ENCODE results near the gene GDPD5. TPM values are rescaled to one million over a fixed set of nuclear protein-coding genes. Genes with fewer than 3 reads are reported as not detected.

Gene GDPD5
- total RNA-seq, 4 donors from 2014 or later = 9.6 to 52.9 (median 28.2) TPM

GRCh38 chr11:75424396-75424795, 101.3 kb downstream of the GDPD5 start:
- no peaks in the 10 kb centered on the region for H3K36me3 ChIP-seq
- DNase-seq = no peak
- H3K27me3 ChIP-seq = peaks cover 0 to 7% of the 10 kb centered on the region in 2 donors
- H3K4me3 ChIP-seq = no peak overlapping the region
- intact Hi-C loops (cut with DNase I; ENCODE audit: low total_unique reads) = no loop called here
- TF ChIP-seq CTCF (IDR thresholded peaks at IDR 0.05) (no peak), POLR2A (IDR thresholded peaks at IDR 0.05) (no peak)
- no peak overlapping the region for H3K27ac ChIP-seq
- no peaks in the 10 kb centered on the region for H3K9me3 ChIP-seq
- H3K4me1 ChIP-seq = no peaks in the 10 kb centered on the region

GRCh38 chr11:75423721-75424120, 102.0 kb downstream of the GDPD5 start:
- Histone ChIP-seq H3K27me3 (peaks cover 0 to under 1% of the 10 kb centered on the region in 2 donors), H3K9me3 (no peaks in the 10 kb centered on the region), H3K4me1 (no peaks in the 10 kb centered on the region), H3K36me3 (no peaks in the 10 kb centered on the region), H3K4me3 (no peak overlapping the region), H3K27ac (no peak overlapping the region)
- TF ChIP-seq CTCF (IDR thresholded peaks at IDR 0.05) (no peak), POLR2A (IDR thresholded peaks at IDR 0.05) (no peak)
- DNase-seq = no peak
- intact Hi-C loops (cut with DNase I; ENCODE audit: low total_unique reads) = no loop called here

GRCh38 chr11:75422248-75423231, 103.2 kb downstream of the GDPD5 start:
- no peak for DNase-seq

GRCh38 chr11:75421902-75422247, 103.9 kb downstream of the GDPD5 start:
- intact Hi-C loops (cut with DNase I; ENCODE audit: low total_unique reads) = no loop called here
- Histone ChIP-seq H3K27me3 (no peaks in the 10 kb centered on the region), H3K36me3 (no peaks in the 10 kb centered on the region), H3K4me1 (no peaks in the 10 kb centered on the region), H3K27ac (no peak overlapping the region), H3K4me3 (no peak overlapping the region), H3K9me3 (no peaks in the 10 kb centered on the region)
- TF ChIP-seq POLR2A (IDR thresholded peaks at IDR 0.05) (no peak), CTCF (IDR thresholded peaks at IDR 0.05) (no peak)
- no peak for DNase-seq

More at GRCh38 chr11:75422248-75423231, 103.2 kb downstream of the GDPD5 start:
- Histone ChIP-seq H3K4me3 (no peak overlapping the region), H3K36me3 (no peaks in the 10 kb centered on the region), H3K4me1 (no peaks in the 10 kb centered on the region), H3K27ac (no peak overlapping the region), H3K9me3 (no peaks in the 10 kb centered on the region), H3K27me3 (no peaks in the 10 kb centered on the region)
- intact Hi-C loops (cut with DNase I; ENCODE audit: low total_unique reads) = no loop called here
- no peak for TF ChIP-seq CTCF (IDR thresholded peaks at IDR 0.05)
- no peak for TF ChIP-seq POLR2A (IDR thresholded peaks at IDR 0.05)

GRCh38 chr11:75421035-75421602, 104.6 kb downstream of the GDPD5 start:
- Histone ChIP-seq H3K36me3 (no peaks in the 10 kb centered on the region), H3K27me3 (no peaks in the 10 kb centered on the region), H3K9me3 (no peaks in the 10 kb centered on the region), H3K4me1 (no peaks in the 10 kb centered on the region), H3K27ac (no peak overlapping the region), H3K4me3 (no peak overlapping the region)
- no peak for DNase-seq
- intact Hi-C loops (cut with DNase I; ENCODE audit: low total_unique reads) = no loop called here
- TF ChIP-seq CTCF (IDR thresholded peaks at IDR 0.05) = no peak
- no peak for TF ChIP-seq POLR2A (IDR thresholded peaks at IDR 0.05)

Measured in uterus (tissue), 4 donors.